ENCODE measurements around the gene DACT3.
"Not testable (repeated sequence)": the region's sequence is repeated elsewhere in the genome, so short reads cannot be mapped to it uniquely, and the experiment has no call there.

The DACT3 gene

GRCh38 chr19:46633130-46633529 lies 27.9 kb downstream of the DACT3 start:
- DNase-seq: no peak

DNA sequence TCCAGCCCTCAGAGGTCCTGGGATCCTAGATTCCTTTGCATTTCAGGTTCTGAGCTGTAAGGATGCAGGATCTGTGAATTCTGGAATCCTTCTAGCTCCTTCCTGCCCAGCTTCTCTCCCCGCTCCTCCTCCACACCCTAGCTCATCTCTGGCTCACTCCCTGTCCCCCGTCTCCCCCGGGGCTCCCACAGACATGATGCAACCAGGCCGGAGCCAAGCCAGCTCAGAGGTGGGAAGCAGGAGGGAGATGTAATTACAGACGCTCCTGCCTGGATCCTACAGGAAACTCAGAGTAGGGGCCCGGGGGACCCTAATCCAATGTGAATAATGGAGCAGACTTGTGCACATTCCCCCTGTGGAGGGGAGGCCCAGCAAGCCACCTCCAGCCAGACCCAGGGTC lies 29.5 kb downstream of the DACT3 start:
- DNase-seq: no peak

- no peak for DNase-seq
Measured at GRCh38 chr19:46630586-46631205, 30.3 kb downstream of the DACT3 start.

- DNase-seq: no peak
Measured at GRCh38 chr19:46629546-46630025, 31.4 kb downstream of the DACT3 start.

GRCh38 chr19:46628970-46629369 lies 32.0 kb downstream of the DACT3 start:
- DNase-seq: not testable (repeated sequence)

- DNase-seq: no peak
Measured at GRCh38 chr19:46626446-46626845, 34.5 kb downstream of the DACT3 start.

DNA sequence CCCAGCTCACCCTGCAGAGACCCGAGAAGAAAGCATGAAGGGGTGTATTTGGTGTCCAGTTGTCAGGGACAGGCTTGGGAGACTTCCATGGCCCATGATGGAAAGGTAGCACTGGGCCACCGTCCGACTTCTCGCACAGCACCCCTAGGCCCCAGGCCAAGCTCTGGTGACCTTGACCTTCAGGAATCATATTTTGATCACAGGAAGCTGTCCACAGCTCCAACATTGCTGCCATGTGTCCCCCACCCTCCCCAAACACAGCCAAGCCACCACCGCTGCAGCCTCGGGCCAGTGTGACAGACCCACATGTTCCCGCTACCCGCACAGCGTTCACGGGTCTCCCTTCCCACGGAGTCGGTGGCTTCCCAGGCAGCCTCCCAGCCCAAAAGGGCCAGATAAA lies 35.3 kb downstream of the DACT3 start:
- no peak for DNase-seq

GRCh38 chr19:46624958-46625661 lies 35.9 kb downstream of the DACT3 start, which contains the start of gene PTGIR:
TSS of gene PTGIR (minus strand) at chr19:46625089. CDS start at chr19:46624225, 864 bp downstream.
- DNase-seq: peak; percentile 52 to 65

DNA sequence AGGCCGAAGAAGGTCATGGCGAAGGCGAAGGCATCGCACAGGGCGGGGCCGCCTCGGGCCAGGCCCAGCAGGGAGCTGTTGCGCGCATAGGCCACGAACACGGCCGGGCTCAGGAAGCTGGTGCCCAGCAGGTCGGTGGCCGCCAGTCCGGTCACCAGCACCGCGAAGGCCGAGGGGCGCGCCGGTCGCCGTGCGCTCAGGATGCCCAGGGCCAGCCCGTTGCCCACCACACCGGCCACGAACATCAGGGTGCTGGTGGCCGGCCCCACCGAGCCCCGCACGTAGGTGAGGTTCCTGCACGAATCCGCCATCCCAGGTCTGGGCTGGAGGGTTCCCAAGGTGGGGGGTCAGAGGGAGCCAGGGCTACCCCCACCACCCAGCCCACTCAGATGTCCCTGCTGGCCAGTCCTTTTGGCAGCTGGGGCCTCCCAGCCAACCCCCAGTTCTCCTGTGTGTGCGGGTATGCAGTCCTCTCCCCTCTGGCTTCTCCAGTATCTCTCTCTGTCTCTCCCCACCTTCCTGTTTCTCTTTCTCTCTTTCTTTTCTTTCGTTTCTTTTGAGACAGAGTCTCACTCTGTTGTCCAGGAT lies 37.0 kb downstream of the DACT3 start:
- DNase-seq: no peak

DNA sequence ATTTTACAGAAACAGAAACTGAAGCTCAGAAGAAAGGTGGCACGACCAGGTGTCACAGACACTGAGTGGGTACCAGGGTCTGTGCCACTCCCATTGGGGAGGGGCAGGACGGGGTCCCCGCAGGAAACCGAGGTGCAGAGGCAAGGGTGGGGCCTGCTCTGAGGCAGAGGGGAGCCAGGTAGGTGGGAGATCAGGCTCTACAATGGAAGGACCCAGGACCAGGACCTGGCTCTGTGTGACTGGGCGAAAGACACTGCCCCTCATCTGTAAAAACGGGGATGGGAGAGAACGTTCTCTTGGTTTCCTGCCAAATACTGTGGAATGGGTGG lies 38.9 kb downstream of the DACT3 start:
- DNase-seq: no peak

DNA sequence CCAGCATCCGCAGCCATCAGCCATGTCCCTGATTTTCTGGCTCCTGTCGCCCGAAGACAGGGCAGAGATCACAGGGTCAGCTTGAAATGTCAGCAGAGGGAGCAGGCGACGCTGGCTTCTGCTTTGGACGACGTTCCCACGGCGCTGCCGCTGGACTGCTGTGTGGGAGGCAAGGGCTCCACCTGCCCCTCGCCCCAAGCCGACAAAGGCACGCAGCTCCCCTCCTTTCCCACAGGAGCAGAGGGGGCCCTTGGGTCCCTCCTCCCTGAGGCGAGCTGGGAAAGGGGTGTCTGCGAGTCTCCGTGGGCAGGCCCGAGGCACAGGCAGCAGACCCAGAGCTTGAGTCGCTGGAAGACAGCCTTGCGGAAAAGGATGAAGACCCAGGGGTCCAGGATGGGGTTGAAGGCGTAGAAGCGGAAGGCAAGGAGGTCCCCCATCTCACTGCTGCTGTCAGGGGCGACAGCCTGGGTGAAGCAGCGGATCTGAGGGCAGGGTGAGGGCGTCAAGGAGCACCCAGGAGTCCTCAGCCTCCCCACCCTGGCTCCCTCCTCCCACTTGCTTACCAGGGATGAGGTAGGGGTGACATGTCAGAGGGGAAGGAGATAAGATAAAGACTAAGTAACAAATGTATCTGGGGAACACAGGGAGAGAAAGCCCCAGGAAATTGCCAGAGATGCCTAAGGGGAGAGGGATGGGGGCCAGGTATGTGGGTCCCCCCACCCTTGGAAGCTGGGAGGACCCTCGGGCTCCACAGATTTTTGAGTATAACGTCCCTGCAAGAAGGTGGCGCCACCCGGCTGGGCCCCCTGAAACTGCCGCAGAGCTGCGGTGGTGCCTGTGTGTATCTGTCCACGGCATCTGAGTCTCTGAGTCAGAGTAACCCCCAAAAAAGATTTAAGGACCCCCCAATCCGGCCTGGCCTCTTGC lies 39.5 kb downstream of the DACT3 start:
- peak in 1 of 2 experiments; percentile 21 for DNase-seq

GRCh38 chr19:46620716-46621115 lies 40.3 kb downstream of the DACT3 start:
- no peak for DNase-seq

DNA sequence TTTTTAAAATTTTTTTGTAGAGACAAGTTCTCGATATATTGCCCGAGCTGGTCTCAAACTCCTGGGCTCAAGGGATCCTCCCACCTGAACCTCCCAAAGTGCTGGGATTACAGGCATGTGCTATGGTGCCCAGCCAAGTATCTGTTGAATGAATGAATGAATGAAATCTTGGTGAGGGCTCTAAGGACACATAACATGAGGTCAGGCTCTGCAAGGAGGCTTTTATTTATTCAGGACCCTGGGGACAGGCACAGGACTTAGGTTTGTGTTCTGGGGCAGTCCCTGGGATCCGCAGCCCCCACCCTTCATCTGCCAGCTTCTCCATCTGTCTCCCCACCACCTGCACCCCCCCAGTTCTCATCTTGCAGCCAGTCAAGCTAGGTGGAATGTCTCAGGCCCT lies 40.7 kb downstream of the DACT3 start:
- DNase-seq: no peak

- DNase-seq: peak in 1 of 2 experiments; percentile 28
Measured at GRCh38 chr19:46618670-46619231, 42.2 kb downstream of the DACT3 start.

GRCh38 chr19:46617601-46618000 lies 43.4 kb downstream of the DACT3 start:
- DNase-seq: no peak

DNA sequence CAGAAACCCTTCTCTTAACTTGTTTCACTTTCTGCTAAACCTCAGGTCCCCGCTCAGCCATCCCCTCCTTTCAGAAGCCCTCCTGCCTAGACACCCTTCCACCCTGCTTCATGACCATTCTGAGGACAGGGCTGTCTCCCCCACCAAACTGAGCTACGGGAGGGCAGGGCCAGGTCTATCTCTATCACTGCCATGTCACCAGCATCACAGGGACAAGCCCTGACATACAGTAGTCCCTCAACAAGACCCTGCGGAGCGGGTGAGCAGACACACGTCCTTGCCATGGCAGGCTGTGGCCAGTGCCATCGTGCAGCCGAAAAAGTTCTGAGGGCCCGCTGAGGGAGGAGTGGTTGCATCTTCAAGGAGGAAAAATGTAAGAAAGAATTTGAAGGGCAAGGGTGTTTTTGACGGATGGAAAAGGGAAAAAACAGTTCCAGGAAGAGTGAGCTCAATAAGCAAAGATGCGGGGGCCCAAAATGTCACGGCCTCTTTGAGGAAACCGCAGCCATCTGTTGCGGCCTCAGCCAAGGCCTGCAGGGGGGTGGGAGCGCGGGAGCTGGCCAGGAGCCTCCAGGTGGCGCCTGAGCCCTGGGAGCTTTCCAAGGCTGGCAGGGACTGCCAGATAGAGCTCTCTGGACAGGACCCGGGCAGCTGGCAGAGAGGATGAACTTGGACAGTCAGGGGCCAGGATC lies 44.2 kb downstream of the DACT3 start:
- DNase-seq: peak; percentile 76 to 83

DNA sequence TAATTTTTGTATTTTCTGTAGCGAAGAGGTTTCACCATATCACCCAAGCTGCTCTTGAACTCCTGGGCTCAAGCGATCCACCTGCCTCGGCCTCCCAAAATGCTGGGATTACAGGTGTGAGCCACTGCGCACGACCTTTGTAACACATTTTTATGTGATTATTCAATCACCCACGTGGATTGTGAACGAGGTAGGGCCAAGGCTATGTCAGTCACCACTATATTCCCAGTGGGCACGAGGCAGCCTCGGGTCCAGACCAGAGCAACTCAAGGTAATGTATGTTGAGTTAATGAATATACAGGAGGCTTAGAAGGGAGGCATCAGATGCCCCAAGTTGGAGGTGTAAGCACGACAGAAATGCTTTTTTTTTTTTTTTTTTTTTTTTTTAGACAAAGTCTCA lies 45.0 kb downstream of the DACT3 start:
- no peak for DNase-seq

- peak; percentile 91 to 93 for DNase-seq
Measured at GRCh38 chr19:46614114-46614722, 46.8 kb downstream of the DACT3 start.

GRCh38 chr19:46613525-46613924 lies 47.5 kb downstream of the DACT3 start:
- DNase-seq: no peak

GRCh38 chr19:46611776-46612175 lies 49.2 kb downstream of the DACT3 start:
- no peak for DNase-seq
